Measurements from ENCODE around the gene JMJD8. TPM values are rescaled to one million over a fixed set of nuclear protein-coding genes. Genes with fewer than 3 reads are reported as not detected.

The JMJD8 gene
- total and polyA plus RNA-seq, 11 donors: 36.2 to 103 (median 44.1) TPM

DNA sequence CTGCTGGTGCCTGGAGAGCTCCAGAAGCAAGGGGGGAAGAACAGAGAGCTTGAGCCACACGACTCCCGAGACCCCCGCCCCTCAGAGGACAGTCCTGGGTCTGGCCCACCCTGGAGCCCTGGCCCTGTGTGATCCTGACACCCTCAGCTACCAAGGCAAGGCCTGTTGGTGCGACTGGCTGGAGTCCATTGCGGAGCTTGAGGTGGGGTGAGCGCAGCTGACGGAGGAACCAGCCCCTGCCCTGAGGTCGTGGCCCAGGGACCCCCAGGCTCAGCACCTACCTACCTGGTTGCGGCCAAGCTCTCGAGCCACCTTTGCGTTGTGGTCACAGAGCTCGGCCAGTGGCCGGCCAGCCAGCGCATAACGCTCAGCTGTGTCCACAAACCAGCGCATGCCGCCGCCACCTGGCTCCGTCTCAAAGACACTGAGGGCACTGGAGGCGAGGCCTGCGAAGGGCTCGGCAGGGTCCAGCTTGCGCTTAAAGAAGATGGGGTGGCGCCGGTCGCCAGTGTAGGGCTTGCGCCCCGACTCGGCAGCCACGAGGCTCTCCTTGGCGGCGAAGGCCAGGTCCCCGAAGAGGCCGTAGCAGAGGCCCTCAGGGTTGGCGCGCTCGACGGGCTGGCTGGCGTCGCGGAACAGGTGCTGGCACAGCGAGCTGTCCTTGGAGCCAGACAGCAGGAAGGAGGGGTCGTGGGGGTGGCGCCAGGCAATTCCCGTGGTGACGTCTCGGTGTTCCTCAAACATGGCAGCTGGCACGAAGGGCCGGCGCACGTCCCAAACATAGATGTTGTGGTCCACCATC is 2.5 kb upstream of the JMJD8 start:
- Histone ChIP-seq H3K4me1 (peaks cover 10 to 69% (median 50%) of the 10 kb centered on the region in 12 donors), H3K4me3 (no peak overlapping the region), H3K36me3 (peaks cover 0 to 36% (median 22%) of the 10 kb centered on the region in 9 donors), H3K27ac (no peak overlapping the region), H3K9me3 (no peaks in the 10 kb centered on the region), H3K27me3 (peaks cover 0 to 3% (median 0%) of the 10 kb centered on the region in 9 donors)
- ATAC-seq (no peak), DNase-seq (no peak)
- intact Hi-C loops (cut with DNase I): no loop called here
- TF ChIP-seq POLR2A (IDR thresholded peaks at IDR 0.05): no peak
- TF ChIP-seq, protein P1, sequence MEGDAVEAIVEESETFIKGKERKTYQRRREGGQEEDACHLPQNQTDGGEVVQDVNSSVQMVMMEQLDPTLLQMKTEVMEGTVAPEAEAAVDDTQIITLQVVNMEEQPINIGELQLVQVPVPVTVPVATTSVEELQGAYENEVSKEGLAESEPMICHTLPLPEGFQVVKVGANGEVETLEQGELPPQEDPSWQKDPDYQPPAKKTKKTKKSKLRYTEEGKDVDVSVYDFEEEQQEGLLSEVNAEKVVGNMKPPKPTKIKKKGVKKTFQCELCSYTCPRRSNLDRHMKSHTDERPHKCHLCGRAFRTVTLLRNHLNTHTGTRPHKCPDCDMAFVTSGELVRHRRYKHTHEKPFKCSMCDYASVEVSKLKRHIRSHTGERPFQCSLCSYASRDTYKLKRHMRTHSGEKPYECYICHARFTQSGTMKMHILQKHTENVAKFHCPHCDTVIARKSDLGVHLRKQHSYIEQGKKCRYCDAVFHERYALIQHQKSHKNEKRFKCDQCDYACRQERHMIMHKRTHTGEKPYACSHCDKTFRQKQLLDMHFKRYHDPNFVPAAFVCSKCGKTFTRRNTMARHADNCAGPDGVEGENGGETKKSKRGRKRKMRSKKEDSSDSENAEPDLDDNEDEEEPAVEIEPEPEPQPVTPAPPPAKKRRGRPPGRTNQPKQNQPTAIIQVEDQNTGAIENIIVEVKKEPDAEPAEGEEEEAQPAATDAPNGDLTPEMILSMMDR (IDR thresholded peaks at IDR 0.05): no peak
- 94 to 95% (median 95%) methylated on average over 49 to 51 of the region's 51 CpGs for WGBS, 4 donors

DNA sequence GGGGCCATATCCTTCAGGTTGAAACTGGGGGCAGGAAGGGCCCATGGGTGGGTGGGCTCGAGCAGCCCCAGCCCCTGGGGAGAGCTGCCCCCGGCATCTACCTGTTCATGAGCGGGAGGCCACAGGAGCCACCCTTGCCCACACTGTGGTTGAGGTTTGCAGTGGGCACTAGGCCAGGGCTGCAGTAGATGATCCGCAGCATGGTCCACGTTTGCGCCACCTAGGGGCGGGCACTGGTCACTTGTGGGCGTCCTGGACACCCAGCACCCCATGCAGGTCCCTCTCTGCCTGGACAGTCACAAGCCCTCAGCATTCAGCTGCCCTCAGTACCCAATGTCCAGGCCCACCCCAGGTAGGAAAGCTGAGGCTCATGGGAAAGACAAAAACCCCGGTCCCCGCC is 1.8 kb upstream of the JMJD8 start:
- H3K4me3 ChIP-seq: no peak overlapping the region
- intact Hi-C loops (cut with DNase I): no loop called here
- no peak overlapping the region for H3K27ac ChIP-seq
- no peaks in the 10 kb centered on the region for H3K9me3 ChIP-seq
- 65 to 93% (median 70%) methylated on average over 2 to 10 of the region's 10 CpGs for whole genome bisulfite sequencing, 4 donors
- no peak for ATAC-seq
- peaks cover 0 to 41% (median 24%) of the 10 kb centered on the region in 9 donors for H3K36me3 ChIP-seq
- no peak for DNase-seq
- peaks cover 14 to 76% (median 57%) of the 10 kb centered on the region in 12 donors for H3K4me1 ChIP-seq
- no peaks in the 10 kb centered on the region for H3K27me3 ChIP-seq
- TF ChIP-seq, protein P1 (IDR thresholded peaks at IDR 0.05): peak in 7 of 12 donors; percentile 13 to 41 (median 34)
- TF ChIP-seq POLR2A (IDR thresholded peaks at IDR 0.05): no peak

DNA sequence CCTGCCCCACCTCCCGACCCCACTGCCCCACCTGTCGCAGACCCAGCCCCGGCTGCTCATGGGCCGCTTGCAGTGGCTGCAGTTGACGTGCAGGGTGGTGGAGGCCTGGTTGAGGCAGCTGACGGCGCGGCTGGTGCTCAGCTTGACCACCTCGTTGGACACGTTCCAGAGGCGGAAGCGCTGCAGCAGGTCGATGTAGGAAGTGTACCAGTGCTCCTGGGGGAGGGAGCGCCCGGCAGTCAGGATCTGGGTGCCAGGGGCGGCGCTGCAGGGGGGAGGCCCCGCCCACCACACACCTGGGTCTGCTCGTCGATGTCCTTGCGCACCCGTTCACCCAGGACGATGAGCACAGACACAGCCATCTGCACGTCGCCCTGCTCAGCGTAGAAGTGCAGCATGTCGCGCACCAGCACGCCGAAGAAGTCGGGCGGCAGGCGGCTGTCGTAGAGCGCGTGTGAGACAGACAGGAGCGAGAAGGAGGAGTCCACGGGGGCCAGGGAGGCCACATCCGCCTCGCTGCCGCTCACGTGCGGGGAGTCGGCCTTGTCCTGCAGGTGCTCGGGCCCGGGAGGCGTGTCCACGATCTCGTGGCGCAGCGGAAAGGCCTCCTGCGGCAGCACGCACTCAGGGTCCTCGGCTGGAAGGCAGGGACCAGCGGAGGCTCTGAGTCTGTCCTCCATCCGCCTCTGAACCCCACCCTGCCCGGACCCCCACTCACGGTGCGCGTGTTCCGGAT is 995 bp upstream of the JMJD8 start:
- H3K4me3 ChIP-seq: peak overlapping the region; percentile 46 to 86 (median 64)
- H3K4me1 ChIP-seq: peaks cover 14 to 74% (median 55%) of the 10 kb centered on the region in 12 donors
- H3K36me3 ChIP-seq: peaks cover 0 to 41% (median 24%) of the 10 kb centered on the region in 9 donors
- H3K27ac ChIP-seq: peak overlapping the region in 5 of 12 donors; percentile 62 to 86 (median 76)
- TF ChIP-seq POLR2A (IDR thresholded peaks at IDR 0.05): no peak
- TF ChIP-seq, protein P1 (IDR thresholded peaks at IDR 0.05): no peak
- no peaks in the 10 kb centered on the region for H3K9me3 ChIP-seq
- WGBS, 4 donors: 92 to 94% (median 94%) methylated on average over 45 to 61 of the region's 61 CpGs
- ATAC-seq: no peak
- DNase-seq: peak in 1 of 5 donors; percentile 51
- intact Hi-C loops (cut with DNase I): no loop called here
- no peaks in the 10 kb centered on the region for H3K27me3 ChIP-seq
